PC-3 (cell line): ENCODE data around the gene LRBA. TPM values are rescaled to one million over a fixed set of nuclear protein-coding genes. Genes with fewer than 3 reads are reported as not detected.

Source experiments
- ATAC-seq: fragments of 200-7000 bp; cut with Tn5 transposase; 2 replicates; pipeline ENCODE4 v1.9.1; 2020; ENCODE audit warnings: mild to moderate bottlenecking, moderate library complexity
- BruUV-seq: library from RNA; stranded (reverse); fragments of 400-500 nt; replicated peaks from 2 replicates; lab custom pipeline; 2021; lab: Mats Ljungman, UMichigan
- CTCF ChIA-PET: fragments of 300-600 bp; sonication (Branson Sonifier 250); formaldehyde crosslinking; loops from one replicate; lab custom pipeline; 2022; ENCODE audit warnings: antibody characterized with exemption; lab: Charles Lee
- POLR2A ChIA-PET: fragments of 300-600 bp; sonication (Branson Sonifier 250); formaldehyde crosslinking; loops from one replicate; lab custom pipeline; 2022; ENCODE audit warnings: antibody characterized with exemption; ENCODE audit not compliant: unreplicated experiment; lab: Charles Lee
- DNase-seq: peaks from one replicate; pipeline ENCODE4 v3.0.0-alpha.2; 2015
- H2AFZ ChIP-seq: fragments of 300-600 bp; sonication (generic); 2 replicates; pipeline ENCODE4 v1.6.0; 2016; ENCODE audit warnings: antibody characterized with exemption, low read length
- H3F3A ChIP-seq: fragments of 300-600 bp; sonication (generic); one replicate; pipeline ENCODE4 v1.6.0; 2017; ENCODE audit warnings: antibody characterized with exemption, low read length, control low read depth, mild to moderate bottlenecking; ENCODE audit not compliant: unreplicated experiment
- H3K27ac ChIP-seq: fragments of 300-600 bp; sonication (generic); 2 replicates; pipeline ENCODE4 v1.5.1; 2016; ENCODE audit warnings: mild to moderate bottlenecking, low read length
- H3K27me3 ChIP-seq: fragments of 300-600 bp; sonication (generic); 2 replicates; pipeline ENCODE4 v1.6.1; 2016; ENCODE audit warnings: low read length, mixed read lengths
- H3K36me3 ChIP-seq: fragments of 300-600 bp; sonication (generic); 2 replicates; pipeline ENCODE4 v1.6.1; 2016; ENCODE audit warnings: low read depth, mixed run types, low read length, mixed read lengths
- H3K4me1 ChIP-seq: fragments of 300-600 bp; sonication (generic); 2 replicates; pipeline ENCODE4 v1.5.1; 2016; ENCODE audit warnings: low read length; ENCODE audit not compliant: insufficient read depth
- H3K4me2 ChIP-seq: fragments of 300-600 bp; sonication (generic); 2 replicates; pipeline ENCODE4 v1.6.0; 2016; ENCODE audit warnings: low read length
- H3K4me3 ChIP-seq: fragments of 300-600 bp; sonication (generic); 2 replicates; pipeline ENCODE4 v1.5.1; 2016; ENCODE audit warnings: mild to moderate bottlenecking, low read length, mixed read lengths
- H3K79me2 ChIP-seq: fragments of 300-600 bp; sonication (generic); 2 replicates; pipeline ENCODE4 v1.6.1; 2017; ENCODE audit warnings: low read length, mixed read lengths
- H3K9ac ChIP-seq: fragments of 300-600 bp; sonication (generic); 2 replicates; pipeline ENCODE4 v1.6.0; 2016; ENCODE audit warnings: mild to moderate bottlenecking, low read length
- H3K9me2 ChIP-seq: fragments of 300-600 bp; sonication (generic); replicated peaks from 2 replicates; pipeline ENCODE4 v1.6.1; 2016; ENCODE audit warnings: mixed run types, low read length, mixed read lengths
- H3K9me3 ChIP-seq: fragments of 300-600 bp; sonication (generic); 2 replicates; pipeline ENCODE4 v1.6.1; 2016; ENCODE audit warnings: low read length, mixed read lengths
- H4K20me1 ChIP-seq: fragments of 300-600 bp; sonication (generic); 2 replicates; pipeline ENCODE4 v1.6.1; 2016; ENCODE audit warnings: low read length, mixed read lengths
- EZH2 ChIP-seq: fragments of 300-600 bp; sonication (generic); IDR thresholded peaks from one replicate; pipeline ENCODE4 v1.6.1; 2017; ENCODE audit warnings: antibody characterized with exemption, mild to moderate bottlenecking, low read length; ENCODE audit not compliant: unreplicated experiment
- EZH2phosphoT487 ChIP-seq: fragments of 300-600 bp; sonication (generic); IDR thresholded peaks from 2 replicates; pipeline ENCODE4 v1.6.1; 2018; ENCODE audit warnings: mild to moderate bottlenecking, antibody characterized with exemption, low read length, borderline replicate concordance
- intact Hi-C: fragments of 100-400 bp; cut with micrococcal nuclease; formaldehyde crosslinking; loops from 2 replicates; pipeline ENCODE4 v1.9.0; 2023
- total RNA-seq: library from RNA; depleted of rRNA; stranded (reverse); fragments of >200 nt; gene quantifications from 2 replicates; pipeline ENCODE4 v1.2.3, GENCODE V29; 2014
- TF ChIP-seq, protein P1 (sequence below): fragments of 300-600 bp; sonication (generic); conservative IDR thresholded peaks from 2 replicates; pipeline ENCODE4 v1.5.1; 2017; ENCODE audit warnings: antibody characterized with exemption, low read depth, mild to moderate bottlenecking, low read length

The LRBA gene
- total RNA-seq, 1 experiment from 2014 or later = 40.8 TPM

DNA sequence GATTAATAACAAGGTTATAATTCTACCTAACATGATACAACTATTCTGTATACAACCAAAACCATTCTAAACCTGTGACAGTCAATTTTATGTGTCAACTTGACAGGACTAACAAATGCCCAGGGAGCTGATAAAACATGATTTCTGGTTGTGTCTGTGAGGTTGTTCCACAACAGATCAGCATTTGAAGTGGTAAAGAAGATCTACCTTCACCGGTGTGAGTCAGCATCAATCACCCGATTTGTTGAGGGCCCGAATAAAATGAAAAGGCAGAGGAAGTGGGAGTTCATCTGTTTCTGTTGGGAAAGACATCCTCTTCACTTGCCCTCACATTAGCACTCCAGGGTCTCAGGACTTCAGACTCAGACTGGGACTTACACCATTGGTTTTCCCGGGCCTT, 245.2 kb downstream of the LRBA start:
- no peaks in the 10 kb centered on the region for H3K9me2 ChIP-seq
- H2AFZ ChIP-seq = no peak overlapping the region
- H3K9me3 ChIP-seq = no peaks in the 10 kb centered on the region
- ATAC-seq (peak; percentile 29), DNase-seq (peak; percentile 44)
- H3K27ac ChIP-seq = peak overlapping the region; percentile 31; the same call in 1 of the 2 replicates
- H3K36me3 ChIP-seq = no peaks in the 10 kb centered on the region
- CTCF ChIA-PET = no interaction called here
- TF ChIP-seq EZH2 (no peak), EZH2phosphoT487 (no peak)
- TF ChIP-seq, protein P1, sequence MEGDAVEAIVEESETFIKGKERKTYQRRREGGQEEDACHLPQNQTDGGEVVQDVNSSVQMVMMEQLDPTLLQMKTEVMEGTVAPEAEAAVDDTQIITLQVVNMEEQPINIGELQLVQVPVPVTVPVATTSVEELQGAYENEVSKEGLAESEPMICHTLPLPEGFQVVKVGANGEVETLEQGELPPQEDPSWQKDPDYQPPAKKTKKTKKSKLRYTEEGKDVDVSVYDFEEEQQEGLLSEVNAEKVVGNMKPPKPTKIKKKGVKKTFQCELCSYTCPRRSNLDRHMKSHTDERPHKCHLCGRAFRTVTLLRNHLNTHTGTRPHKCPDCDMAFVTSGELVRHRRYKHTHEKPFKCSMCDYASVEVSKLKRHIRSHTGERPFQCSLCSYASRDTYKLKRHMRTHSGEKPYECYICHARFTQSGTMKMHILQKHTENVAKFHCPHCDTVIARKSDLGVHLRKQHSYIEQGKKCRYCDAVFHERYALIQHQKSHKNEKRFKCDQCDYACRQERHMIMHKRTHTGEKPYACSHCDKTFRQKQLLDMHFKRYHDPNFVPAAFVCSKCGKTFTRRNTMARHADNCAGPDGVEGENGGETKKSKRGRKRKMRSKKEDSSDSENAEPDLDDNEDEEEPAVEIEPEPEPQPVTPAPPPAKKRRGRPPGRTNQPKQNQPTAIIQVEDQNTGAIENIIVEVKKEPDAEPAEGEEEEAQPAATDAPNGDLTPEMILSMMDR = no peak
- no peak overlapping the region for H3K9ac ChIP-seq
- peak overlapping the region; percentile 42; the same call in 1 of the 2 replicates for H3K4me2 ChIP-seq
- H3K4me3 ChIP-seq = no peak overlapping the region
- H3K4me1 ChIP-seq = peaks cover 12% of the 10 kb centered on the region
- intact Hi-C loops = no loop called here
- no peaks in the 10 kb centered on the region for H3F3A ChIP-seq
- BruUV-seq = no TSS peak
- POLR2A ChIA-PET = no interaction called here
- no peaks in the 10 kb centered on the region for H3K79me2 ChIP-seq
- H3K27me3 ChIP-seq = no peaks in the 10 kb centered on the region
- H4K20me1 ChIP-seq = no peaks in the 10 kb centered on the region

DNA sequence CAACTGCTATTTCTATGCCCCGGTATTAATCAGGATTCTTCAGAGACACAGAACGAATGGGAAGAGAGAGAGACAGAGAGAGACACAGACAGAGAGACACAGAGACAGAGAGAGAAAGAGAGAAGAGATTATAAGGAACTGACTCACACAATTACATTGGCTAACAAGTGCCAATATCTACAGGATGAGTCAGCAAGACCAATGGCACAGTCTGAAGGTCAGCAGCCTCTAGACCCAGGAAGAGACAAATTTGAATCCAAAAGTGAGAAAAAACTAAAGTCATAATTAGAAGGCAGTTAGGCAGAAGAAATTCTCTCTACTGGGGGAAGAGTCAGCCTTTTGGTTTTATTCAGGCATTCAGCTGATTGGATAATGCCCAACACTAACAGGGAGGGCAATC, 245.8 kb downstream of the LRBA start:
- Histone ChIP-seq H3K4me3 (no peak overlapping the region), H3K27me3 (no peaks in the 10 kb centered on the region), H3K9ac (no peak overlapping the region), H3K9me3 (no peaks in the 10 kb centered on the region), H3K9me2 (no peaks in the 10 kb centered on the region), H3K36me3 (no peaks in the 10 kb centered on the region), H3K27ac (peak overlapping the region; percentile 31; the same call in 1 of the 2 replicates), H3K4me1 (peaks cover 12% of the 10 kb centered on the region), H2AFZ (no peak overlapping the region), H3K4me2 (peak overlapping the region; percentile 42), H4K20me1 (no peaks in the 10 kb centered on the region), H3F3A (no peaks in the 10 kb centered on the region), H3K79me2 (no peaks in the 10 kb centered on the region)
- ATAC-seq (peak; percentile 84), DNase-seq (peak; percentile 71)
- CTCF ChIA-PET = no interaction called here
- intact Hi-C loops = no loop called here
- TF ChIP-seq EZH2phosphoT487 (no peak), EZH2 (no peak)
- TF ChIP-seq, protein P1 = no peak
- POLR2A ChIA-PET = no interaction called here
- BruUV-seq = no TSS peak

DNA sequence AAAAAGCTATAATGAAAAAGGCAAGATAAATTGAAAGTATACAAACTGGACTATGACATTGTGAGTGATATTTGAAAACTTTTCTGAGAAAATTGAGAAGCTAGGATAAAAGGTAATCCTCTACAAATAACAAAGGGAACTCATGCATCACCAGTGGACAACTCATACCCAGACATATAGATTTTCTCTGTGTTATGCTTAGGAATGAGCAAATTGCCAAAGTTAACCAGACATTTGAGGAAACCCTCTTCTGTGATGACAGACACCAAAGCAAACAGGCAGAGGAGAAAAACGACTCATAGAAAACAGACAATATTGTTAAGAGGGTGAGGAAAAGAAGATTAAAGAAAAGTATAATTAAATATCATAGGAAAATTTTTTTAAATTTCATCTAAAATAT, 246.6 kb downstream of the LRBA start:
- H3K4me1 ChIP-seq = peaks cover 12% of the 10 kb centered on the region
- no peak overlapping the region for H3K4me3 ChIP-seq
- no peak for ATAC-seq
- intact Hi-C loops = no loop called here
- no peak overlapping the region for H2AFZ ChIP-seq
- no peak overlapping the region for H3K9ac ChIP-seq
- H3K27me3 ChIP-seq = no peaks in the 10 kb centered on the region
- TF ChIP-seq, protein P1 = no peak
- TF ChIP-seq EZH2 = no peak
- TF ChIP-seq EZH2phosphoT487 = no peak
- no peaks in the 10 kb centered on the region for H3K9me3 ChIP-seq
- DNase-seq = peak; percentile 25
- no peaks in the 10 kb centered on the region for H3K9me2 ChIP-seq
- no peak overlapping the region for H3K27ac ChIP-seq
- H3K4me2 ChIP-seq = no peak overlapping the region
- POLR2A ChIA-PET = no interaction called here
- H3K36me3 ChIP-seq = no peaks in the 10 kb centered on the region
- no TSS peak for BruUV-seq
- CTCF ChIA-PET = no interaction called here
- H3F3A ChIP-seq = no peaks in the 10 kb centered on the region
- H4K20me1 ChIP-seq = no peaks in the 10 kb centered on the region
- no peaks in the 10 kb centered on the region for H3K79me2 ChIP-seq
